Measurements from ENCODE around the gene LLGL2.

GRCh38 chr17:75561927-75562603 lies 36.6 kb downstream of the LLGL2 start:
- TF ChIP-seq, protein P1, sequence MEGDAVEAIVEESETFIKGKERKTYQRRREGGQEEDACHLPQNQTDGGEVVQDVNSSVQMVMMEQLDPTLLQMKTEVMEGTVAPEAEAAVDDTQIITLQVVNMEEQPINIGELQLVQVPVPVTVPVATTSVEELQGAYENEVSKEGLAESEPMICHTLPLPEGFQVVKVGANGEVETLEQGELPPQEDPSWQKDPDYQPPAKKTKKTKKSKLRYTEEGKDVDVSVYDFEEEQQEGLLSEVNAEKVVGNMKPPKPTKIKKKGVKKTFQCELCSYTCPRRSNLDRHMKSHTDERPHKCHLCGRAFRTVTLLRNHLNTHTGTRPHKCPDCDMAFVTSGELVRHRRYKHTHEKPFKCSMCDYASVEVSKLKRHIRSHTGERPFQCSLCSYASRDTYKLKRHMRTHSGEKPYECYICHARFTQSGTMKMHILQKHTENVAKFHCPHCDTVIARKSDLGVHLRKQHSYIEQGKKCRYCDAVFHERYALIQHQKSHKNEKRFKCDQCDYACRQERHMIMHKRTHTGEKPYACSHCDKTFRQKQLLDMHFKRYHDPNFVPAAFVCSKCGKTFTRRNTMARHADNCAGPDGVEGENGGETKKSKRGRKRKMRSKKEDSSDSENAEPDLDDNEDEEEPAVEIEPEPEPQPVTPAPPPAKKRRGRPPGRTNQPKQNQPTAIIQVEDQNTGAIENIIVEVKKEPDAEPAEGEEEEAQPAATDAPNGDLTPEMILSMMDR (IDR thresholded peaks at IDR 0.05): no peak
- no peak for TF ChIP-seq POLR2A (IDR thresholded peaks at IDR 0.05)
- TF ChIP-seq EP300 (IDR thresholded peaks at IDR 0.05): no peak
